D721Med (cell line): Measurements from ENCODE around the gene MTERF1.

Experiments used
- DNase-seq: peaks from one replicate; pipeline ENCODE4 v3.0.0; 2011; ENCODE audit warnings: low spot score; ENCODE audit not compliant: insufficient read length
- FAIRE-seq: peaks from 2 replicates; lab custom pipeline; 2011; peaks lifted over from hg19 to GRCh38; lab: Jason Lieb, UNC
- TF ChIP-seq, protein P1 (sequence below): IDR thresholded peaks from 2 replicates; pipeline ENCODE4 v1.5.1; 2012; ENCODE audit warnings: mild to moderate bottlenecking, control low read depth; ENCODE audit not compliant: insufficient read depth; ENCODE audit errors: missing control alignments

MTERF1 gene

DNA sequence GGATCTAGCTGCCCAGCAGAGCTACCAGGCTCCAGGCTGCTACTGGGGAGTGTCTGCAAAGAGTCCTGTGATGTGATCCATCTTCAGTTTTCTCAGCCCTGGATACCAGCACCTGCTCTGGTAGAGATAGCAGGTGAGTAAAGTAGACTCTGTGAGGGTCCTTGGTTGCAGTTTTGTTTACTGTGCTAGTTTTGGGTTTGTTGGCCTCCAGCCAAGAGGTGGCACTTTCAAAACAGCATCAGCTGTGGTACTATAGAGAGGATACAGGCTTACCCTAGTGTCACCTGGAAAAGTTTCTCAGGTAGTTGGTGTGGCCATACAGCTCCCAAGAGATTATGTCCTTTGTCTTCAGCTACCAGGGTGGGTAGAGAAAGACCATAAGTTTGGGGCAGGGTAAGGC lies 56.3 kb downstream of the MTERF1 start:
- DNase-seq (no peak), FAIRE-seq (no peak)
- TF ChIP-seq, protein P1, sequence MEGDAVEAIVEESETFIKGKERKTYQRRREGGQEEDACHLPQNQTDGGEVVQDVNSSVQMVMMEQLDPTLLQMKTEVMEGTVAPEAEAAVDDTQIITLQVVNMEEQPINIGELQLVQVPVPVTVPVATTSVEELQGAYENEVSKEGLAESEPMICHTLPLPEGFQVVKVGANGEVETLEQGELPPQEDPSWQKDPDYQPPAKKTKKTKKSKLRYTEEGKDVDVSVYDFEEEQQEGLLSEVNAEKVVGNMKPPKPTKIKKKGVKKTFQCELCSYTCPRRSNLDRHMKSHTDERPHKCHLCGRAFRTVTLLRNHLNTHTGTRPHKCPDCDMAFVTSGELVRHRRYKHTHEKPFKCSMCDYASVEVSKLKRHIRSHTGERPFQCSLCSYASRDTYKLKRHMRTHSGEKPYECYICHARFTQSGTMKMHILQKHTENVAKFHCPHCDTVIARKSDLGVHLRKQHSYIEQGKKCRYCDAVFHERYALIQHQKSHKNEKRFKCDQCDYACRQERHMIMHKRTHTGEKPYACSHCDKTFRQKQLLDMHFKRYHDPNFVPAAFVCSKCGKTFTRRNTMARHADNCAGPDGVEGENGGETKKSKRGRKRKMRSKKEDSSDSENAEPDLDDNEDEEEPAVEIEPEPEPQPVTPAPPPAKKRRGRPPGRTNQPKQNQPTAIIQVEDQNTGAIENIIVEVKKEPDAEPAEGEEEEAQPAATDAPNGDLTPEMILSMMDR: no peak
